A673 (cell line): ENCODE measurements around the gene DDX50.

Experiments used
- EZH2 ChIP-seq: fragments of 200-600 bp; sonication (generic); IDR thresholded peaks from 2 replicates; pipeline ENCODE4 v1.6.1; 2017; ENCODE audit warnings: borderline replicate concordance, low read depth, mild to moderate bottlenecking, mixed read lengths, antibody characterized with exemption, low read length; ENCODE audit not compliant: poor library complexity, severe bottlenecking
- TF ChIP-seq, protein P1 (sequence below): fragments of 300-800, 200-600 bp; sonication (generic); conservative IDR thresholded peaks from 2 replicates; pipeline ENCODE4 v1.5.1; 2017; ENCODE audit warnings: low read depth, mild to moderate bottlenecking, antibody characterized with exemption, low read length, moderate library complexity, mixed read lengths

DNA sequence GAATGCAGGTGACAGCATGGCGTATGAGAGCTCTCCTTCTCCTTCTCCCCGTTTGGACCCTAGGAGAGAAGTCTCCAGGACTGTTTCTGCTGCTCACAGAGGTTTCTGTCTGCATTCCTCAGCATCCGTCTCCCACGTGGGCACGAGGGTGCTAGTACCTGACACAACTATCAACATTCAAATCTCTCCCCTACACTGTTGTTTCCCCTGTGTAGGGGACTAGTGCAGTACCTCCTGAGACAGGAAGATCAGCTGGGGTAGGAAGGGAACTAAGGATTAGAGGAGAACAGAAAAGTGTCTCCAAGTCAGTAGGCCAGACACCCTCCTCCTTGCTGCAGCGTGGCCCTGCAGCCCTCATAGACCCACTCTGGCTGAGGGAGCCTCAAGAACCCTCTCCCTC is 44.8 kb upstream of the DDX50 start:
- no peak for TF ChIP-seq EZH2
- TF ChIP-seq, protein P1, sequence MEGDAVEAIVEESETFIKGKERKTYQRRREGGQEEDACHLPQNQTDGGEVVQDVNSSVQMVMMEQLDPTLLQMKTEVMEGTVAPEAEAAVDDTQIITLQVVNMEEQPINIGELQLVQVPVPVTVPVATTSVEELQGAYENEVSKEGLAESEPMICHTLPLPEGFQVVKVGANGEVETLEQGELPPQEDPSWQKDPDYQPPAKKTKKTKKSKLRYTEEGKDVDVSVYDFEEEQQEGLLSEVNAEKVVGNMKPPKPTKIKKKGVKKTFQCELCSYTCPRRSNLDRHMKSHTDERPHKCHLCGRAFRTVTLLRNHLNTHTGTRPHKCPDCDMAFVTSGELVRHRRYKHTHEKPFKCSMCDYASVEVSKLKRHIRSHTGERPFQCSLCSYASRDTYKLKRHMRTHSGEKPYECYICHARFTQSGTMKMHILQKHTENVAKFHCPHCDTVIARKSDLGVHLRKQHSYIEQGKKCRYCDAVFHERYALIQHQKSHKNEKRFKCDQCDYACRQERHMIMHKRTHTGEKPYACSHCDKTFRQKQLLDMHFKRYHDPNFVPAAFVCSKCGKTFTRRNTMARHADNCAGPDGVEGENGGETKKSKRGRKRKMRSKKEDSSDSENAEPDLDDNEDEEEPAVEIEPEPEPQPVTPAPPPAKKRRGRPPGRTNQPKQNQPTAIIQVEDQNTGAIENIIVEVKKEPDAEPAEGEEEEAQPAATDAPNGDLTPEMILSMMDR: no peak
